Measurements from ENCODE around the gene PAQR6. TPM values are rescaled to one million over a fixed set of nuclear protein-coding genes. Genes with fewer than 3 reads are reported as not detected.

PAQR6 gene
- polyA plus RNA-seq, 1 experiment = 0.06 TPM

GRCh38 chr1:156229809-156230472 is 17.9 kb downstream of the PAQR6 start:
- no peak for DNase-seq (ENCODE audit: low read depth)
- Histone ChIP-seq H3K27me3 (ENCODE audit: control insufficient read depth, insufficient read depth, low read length) (no peaks in the 10 kb centered on the region), H3K36me3 (ENCODE audit: control insufficient read depth, insufficient read depth, low read length) (peaks cover 1% of the 10 kb centered on the region; the same call in 1 of the 2 replicates), H3K4me3 (ENCODE audit: low read depth, low read length) (no peak overlapping the region)
- POLR2A ChIA-PET = no interaction called here
- no peak for TF ChIP-seq CTCF (IDR thresholded peaks at IDR 0.05; ENCODE audit: insufficient read depth, low read depth, low read length)
- CTCF ChIA-PET = interaction anchor here (0.7 to 3.1 kb wide), 5 partner anchors 17 to 139 kb away, joined by 3 to 11 read pairs (median 3); partner anchors contain the start of gene PMF1

DNA sequence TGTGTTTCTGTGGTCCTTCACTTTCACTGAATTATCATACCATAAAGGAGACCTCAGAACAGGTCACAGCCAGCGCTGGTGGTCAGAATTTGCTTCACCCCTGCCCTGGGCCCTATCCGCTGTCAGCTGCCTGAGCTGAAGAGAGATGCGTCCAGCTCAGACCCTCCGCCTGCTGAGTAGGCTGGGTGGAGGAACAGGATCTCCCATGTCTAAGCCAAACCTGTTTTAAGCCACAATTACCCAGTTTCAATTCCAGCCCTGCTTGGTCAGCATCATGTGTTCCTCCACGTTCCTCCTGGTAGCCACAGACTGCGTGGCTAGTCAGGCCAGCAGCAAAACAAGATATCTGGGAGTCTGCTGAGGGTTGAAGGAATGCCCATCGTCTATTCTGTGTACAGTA is 19.4 kb downstream of the PAQR6 start:
- H3K36me3 ChIP-seq (ENCODE audit: control insufficient read depth, insufficient read depth, low read length) = peaks cover 2% of the 10 kb centered on the region; the same call in 1 of the 2 replicates
- no peak for DNase-seq (ENCODE audit: low read depth)
- POLR2A ChIA-PET = no interaction called here
- CTCF ChIA-PET = interaction anchor here (0.7 to 7.2 kb wide), 3 partner anchors 83 to 138 kb away, joined by 3 to 112 read pairs (median 11); no protein-coding TSS in a partner anchor
- TF ChIP-seq CTCF (IDR thresholded peaks at IDR 0.05; ENCODE audit: insufficient read depth, low read depth, low read length) = no peak
- no peaks in the 10 kb centered on the region for H3K27me3 ChIP-seq (ENCODE audit: control insufficient read depth, insufficient read depth, low read length)
- no peak overlapping the region for H3K4me3 ChIP-seq (ENCODE audit: low read depth, low read length)

- H3K36me3 ChIP-seq (ENCODE audit: control insufficient read depth, insufficient read depth, low read length) = peaks cover 4% of the 10 kb centered on the region; the same call in 1 of the 2 replicates
- CTCF ChIA-PET = interaction anchor here (0.6 to 7.2 kb wide), 8 partner anchors 13 to 143 kb away, joined by 3 to 154 read pairs (median 29); partner anchors contain the start of genes MEX3A and PMF1
- no peak overlapping the region for H3K4me3 ChIP-seq (ENCODE audit: low read depth, low read length)
- H3K27me3 ChIP-seq (ENCODE audit: control insufficient read depth, insufficient read depth, low read length) = no peaks in the 10 kb centered on the region
- no peak for TF ChIP-seq CTCF (IDR thresholded peaks at IDR 0.05; ENCODE audit: insufficient read depth, low read depth, low read length)
- no peak for DNase-seq (ENCODE audit: low read depth)
- POLR2A ChIA-PET = no interaction called here
Measured at GRCh38 chr1:156226782-156227181, 21.1 kb downstream of the PAQR6 start.

GRCh38 chr1:156226116-156226538 is 21.7 kb downstream of the PAQR6 start:
- no peak for TF ChIP-seq CTCF (IDR thresholded peaks at IDR 0.05; ENCODE audit: insufficient read depth, low read depth, low read length)
- Histone ChIP-seq H3K27me3 (ENCODE audit: control insufficient read depth, insufficient read depth, low read length) (no peaks in the 10 kb centered on the region), H3K36me3 (ENCODE audit: control insufficient read depth, insufficient read depth, low read length) (peaks cover 5% of the 10 kb centered on the region; the same call in 1 of the 2 replicates), H3K4me3 (ENCODE audit: low read depth, low read length) (no peak overlapping the region)
- DNase-seq (ENCODE audit: low read depth) = no peak
- ChIA-PET POLR2A (no interaction called here), CTCF (interaction anchor here (1.0 to 7.2 kb wide), 14 partner anchors 13 to 143 kb away, joined by 3 to 154 read pairs (median 6); partner anchors contain the start of genes MEX3A, PAQR6 and PMF1)

DNA sequence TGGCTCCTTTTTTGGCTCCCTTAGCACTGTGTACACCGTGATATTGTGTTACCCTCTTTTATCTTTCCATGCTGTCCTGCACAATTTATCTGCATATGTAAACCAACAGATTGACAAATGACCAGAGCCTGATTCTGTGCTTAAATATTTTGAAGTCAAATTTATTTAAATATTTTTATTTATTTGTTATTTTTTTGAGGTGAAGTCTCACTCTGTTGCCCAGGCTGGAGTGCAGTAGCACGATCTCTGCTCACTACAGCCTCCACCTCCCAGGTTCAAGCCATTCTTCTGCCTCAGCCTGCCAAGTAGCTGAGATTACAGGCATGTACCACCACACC is 22.2 kb downstream of the PAQR6 start:
- no peak for DNase-seq (ENCODE audit: low read depth)
- no peak overlapping the region for H3K4me3 ChIP-seq (ENCODE audit: low read depth, low read length)
- ChIA-PET POLR2A (no interaction called here), CTCF (interaction anchor here (0.6 to 7.2 kb wide), 31 partner anchors 9 to 200 kb away, joined by 3 to 154 read pairs (median 4); partner anchors contain the start of genes MEX3A, PAQR6, PMF1 and SMG5)
- no peak for TF ChIP-seq CTCF (IDR thresholded peaks at IDR 0.05; ENCODE audit: insufficient read depth, low read depth, low read length)
- H3K27me3 ChIP-seq (ENCODE audit: control insufficient read depth, insufficient read depth, low read length) = no peaks in the 10 kb centered on the region
- peaks cover 5% of the 10 kb centered on the region; the same call in 1 of the 2 replicates for H3K36me3 ChIP-seq (ENCODE audit: control insufficient read depth, insufficient read depth, low read length)
